HEK293 (cell line): ENCODE measurements around the gene LGR5.
A peak's percentile ranks its signal among the peaks of the same experiment; 100 is the strongest.

ENCODE experiments used
- MYNN ChIP-seq: fragments of 450-650 bp; formaldehyde crosslinking; IDR thresholded peaks from 2 replicates; pipeline ENCODE4 v1.5.1; 2016; ENCODE audit warnings: missing biosample characterization, missing genetic modification characterization, borderline replicate concordance
- OVOL3 ChIP-seq: fragments of 450-650 bp; formaldehyde crosslinking; IDR thresholded peaks from 2 replicates; pipeline ENCODE4 v1.5.1; 2016; ENCODE audit warnings: missing biosample characterization, missing genetic modification characterization
- PRDM1 ChIP-seq: fragments of 450-650 bp; formaldehyde crosslinking; IDR thresholded peaks from 2 replicates; pipeline ENCODE4; 2016; ENCODE audit warnings: missing biosample characterization, missing genetic modification characterization
- PRDM4 ChIP-seq: fragments of 450-650 bp; formaldehyde crosslinking; IDR thresholded peaks from 2 replicates; pipeline ENCODE4 v1.5.1; 2017; ENCODE audit warnings: missing biosample characterization, missing genetic modification characterization
- REPIN1 ChIP-seq: fragments of 450-650 bp; formaldehyde crosslinking; IDR thresholded peaks from 2 replicates; pipeline ENCODE4 v1.5.1; 2017; ENCODE audit warnings: missing biosample characterization, missing genetic modification characterization, low read depth
- TCF7L2 ChIP-seq: IDR thresholded peaks from 2 replicates; pipeline ENCODE4 v1.6.1; 2011; ENCODE audit warnings: low read depth, mild to moderate bottlenecking, inconsistent platforms, low read length, moderate library complexity, borderline replicate concordance
- ZBTB20 ChIP-seq: fragments of 450-650 bp; formaldehyde crosslinking; IDR thresholded peaks from 2 replicates; pipeline ENCODE4 v1.5.1; 2016; ENCODE audit warnings: missing biosample characterization, missing genetic modification characterization
- ZBTB8A ChIP-seq: fragments of 450-650 bp; formaldehyde crosslinking; IDR thresholded peaks from 2 replicates; pipeline ENCODE4 v1.5.1; 2016; ENCODE audit warnings: missing biosample characterization, missing genetic modification characterization
- ZEB2 ChIP-seq: fragments of 450-650 bp; formaldehyde crosslinking; IDR thresholded peaks from 2 replicates; pipeline ENCODE4 v1.5.1; 2016; ENCODE audit warnings: missing biosample characterization, missing genetic modification characterization
- ZFP3 ChIP-seq: fragments of 450-650 bp; formaldehyde crosslinking; IDR thresholded peaks from 2 replicates; pipeline ENCODE4 v1.5.1; 2016; ENCODE audit warnings: low read depth, missing biosample characterization, missing genetic modification characterization
- ZNF112 ChIP-seq: fragments of 450-650 bp; formaldehyde crosslinking; IDR thresholded peaks from 2 replicates; pipeline ENCODE4 v1.5.0; 2017; ENCODE audit warnings: missing biosample characterization, missing genetic modification characterization
- ZNF121 ChIP-seq: fragments of 450-650 bp; formaldehyde crosslinking; IDR thresholded peaks from 2 replicates; pipeline ENCODE4 v1.5.1; 2016; ENCODE audit warnings: missing biosample characterization, missing genetic modification characterization
- ZNF175 ChIP-seq: fragments of 450-650 bp; formaldehyde crosslinking; IDR thresholded peaks from 2 replicates; pipeline ENCODE4 v1.5.1; 2016; ENCODE audit warnings: missing biosample characterization, missing genetic modification characterization
- ZNF2 ChIP-seq: fragments of 450-650 bp; formaldehyde crosslinking; IDR thresholded peaks from 2 replicates; pipeline ENCODE4 v1.5.1; 2016; ENCODE audit warnings: missing biosample characterization, missing genetic modification characterization
- ZNF221 ChIP-seq: fragments of 450-650 bp; formaldehyde crosslinking; IDR thresholded peaks from 2 replicates; pipeline ENCODE4 v1.5.1; 2017; ENCODE audit warnings: missing biosample characterization, missing genetic modification characterization, borderline replicate concordance
- ZNF239 ChIP-seq: fragments of 450-650 bp; formaldehyde crosslinking; IDR thresholded peaks from 2 replicates; pipeline ENCODE4 v1.5.1; 2016; ENCODE audit warnings: missing biosample characterization, missing genetic modification characterization
- ZNF248 ChIP-seq: fragments of 450-650 bp; formaldehyde crosslinking; IDR thresholded peaks from 2 replicates; pipeline ENCODE4 v1.5.1; 2017; ENCODE audit warnings: missing biosample characterization, missing genetic modification characterization
- ZNF280D ChIP-seq: fragments of 450-650 bp; formaldehyde crosslinking; IDR thresholded peaks from 2 replicates; pipeline ENCODE4 v1.5.1; 2016; ENCODE audit warnings: missing biosample characterization, missing genetic modification characterization
- ZNF354C ChIP-seq: fragments of 450-650 bp; formaldehyde crosslinking; IDR thresholded peaks from 2 replicates; pipeline ENCODE4 v1.5.1; 2016; ENCODE audit warnings: missing biosample characterization, missing genetic modification characterization, low read depth, borderline replicate concordance
- ZNF366 ChIP-seq: fragments of 450-650 bp; formaldehyde crosslinking; conservative IDR thresholded peaks from 2 replicates; pipeline ENCODE4 v1.5.1; 2016; ENCODE audit warnings: missing biosample characterization, missing genetic modification characterization
- ZNF488 ChIP-seq: fragments of 450-650 bp; formaldehyde crosslinking; IDR thresholded peaks from 2 replicates; pipeline ENCODE4 v1.5.1; 2016; ENCODE audit warnings: missing biosample characterization, missing genetic modification characterization
- ZNF521 ChIP-seq: fragments of 450-650 bp; formaldehyde crosslinking; IDR thresholded peaks from 2 replicates; pipeline ENCODE4 v1.5.1; 2017; ENCODE audit warnings: missing biosample characterization, mild to moderate bottlenecking, missing genetic modification characterization
- ZNF596 ChIP-seq: fragments of 450-650 bp; IDR thresholded peaks from 2 replicates; pipeline ENCODE4 v1.5.0; 2018; ENCODE audit warnings: missing biosample characterization, mild to moderate bottlenecking, missing genetic modification characterization, moderate library complexity
- ZNF624 ChIP-seq: fragments of 450-650 bp; formaldehyde crosslinking; IDR thresholded peaks from 2 replicates; pipeline ENCODE4 v1.5.1; 2017; ENCODE audit warnings: missing biosample characterization, missing genetic modification characterization
- ZNF626 ChIP-seq: fragments of 450-650 bp; sonication (Bioruptor Pico); formaldehyde crosslinking; IDR thresholded peaks from 2 replicates; pipeline ENCODE4 v1.5.1; 2018; ENCODE audit warnings: missing biosample characterization, missing genetic modification characterization, inconsistent platforms
- ZNF629 ChIP-seq: fragments of 450-650 bp; formaldehyde crosslinking; IDR thresholded peaks from 2 replicates; pipeline ENCODE4 v1.5.1; 2017; ENCODE audit warnings: missing biosample characterization, missing genetic modification characterization
- ZNF658 ChIP-seq: fragments of 450-650 bp; formaldehyde crosslinking; IDR thresholded peaks from 2 replicates; pipeline ENCODE4; 2016; ENCODE audit warnings: missing biosample characterization, missing genetic modification characterization
- ZNF837 ChIP-seq: fragments of 450-650 bp; formaldehyde crosslinking; IDR thresholded peaks from 2 replicates; pipeline ENCODE4 v1.5.1; 2016; ENCODE audit warnings: missing biosample characterization, missing genetic modification characterization
- ZNF843 ChIP-seq: fragments of 450-650 bp; formaldehyde crosslinking; IDR thresholded peaks from 2 replicates; pipeline ENCODE4 v1.5.1; 2016; ENCODE audit warnings: missing biosample characterization, missing genetic modification characterization
- ZSCAN16 ChIP-seq: fragments of 450-650 bp; formaldehyde crosslinking; IDR thresholded peaks from 2 replicates; pipeline ENCODE4 v1.5.1; 2016; ENCODE audit warnings: missing biosample characterization, missing genetic modification characterization
- ZSCAN30 ChIP-seq: fragments of 450-650 bp; IDR thresholded peaks from 2 replicates; pipeline ENCODE4 v1.5.1; 2018; ENCODE audit warnings: missing biosample characterization, mild to moderate bottlenecking, missing genetic modification characterization, moderate library complexity
- TF ChIP-seq, protein P1 (sequence below): fragments of 450-650 bp; formaldehyde crosslinking; IDR thresholded peaks from 2 replicates; pipeline ENCODE4 v1.5.1; 2016; ENCODE audit warnings: missing biosample characterization, missing genetic modification characterization, borderline replicate concordance
- TF ChIP-seq, protein P2 (sequence below): fragments of 450-650 bp; formaldehyde crosslinking; IDR thresholded peaks from 2 replicates; pipeline ENCODE4 v1.5.1; 2017; ENCODE audit warnings: missing biosample characterization, missing genetic modification characterization

The LGR5 gene

GRCh38 chr12:71449373-71450070 lies 9.9 kb downstream of the LGR5 start (continued):
- TF ChIP-seq ZNF112 (tag by site-specific recombination) = no peak
- peak; percentile 58; the same call in 1 of the 2 replicates for TF ChIP-seq ZNF366 (tag by site-specific recombination)
- no peak for TF ChIP-seq ZNF488
- TF ChIP-seq ZNF280D = no peak
- no peak for TF ChIP-seq ZBTB20 (tag by site-specific recombination)
- no peak for TF ChIP-seq MYNN
- TF ChIP-seq PRDM4 = no peak
- TF ChIP-seq ZNF521 (tag by site-specific recombination) = no peak
- no peak for TF ChIP-seq ZSCAN16 (tag by site-specific recombination)
- TF ChIP-seq ZNF221 (tag by site-specific recombination) = no peak
- no peak for TF ChIP-seq ZFP3 (tag by site-specific recombination)
- TF ChIP-seq ZNF596 = no peak
- no peak for TF ChIP-seq ZNF624 (tag by site-specific recombination)
- peak; percentile 21; the same call in 1 of the 2 replicates for TF ChIP-seq ZNF629
- TF ChIP-seq ZNF121 (tag by site-specific recombination) = no peak
- TF ChIP-seq ZNF626 (tag by site-specific recombination) = no peak
- TF ChIP-seq, protein P1, sequence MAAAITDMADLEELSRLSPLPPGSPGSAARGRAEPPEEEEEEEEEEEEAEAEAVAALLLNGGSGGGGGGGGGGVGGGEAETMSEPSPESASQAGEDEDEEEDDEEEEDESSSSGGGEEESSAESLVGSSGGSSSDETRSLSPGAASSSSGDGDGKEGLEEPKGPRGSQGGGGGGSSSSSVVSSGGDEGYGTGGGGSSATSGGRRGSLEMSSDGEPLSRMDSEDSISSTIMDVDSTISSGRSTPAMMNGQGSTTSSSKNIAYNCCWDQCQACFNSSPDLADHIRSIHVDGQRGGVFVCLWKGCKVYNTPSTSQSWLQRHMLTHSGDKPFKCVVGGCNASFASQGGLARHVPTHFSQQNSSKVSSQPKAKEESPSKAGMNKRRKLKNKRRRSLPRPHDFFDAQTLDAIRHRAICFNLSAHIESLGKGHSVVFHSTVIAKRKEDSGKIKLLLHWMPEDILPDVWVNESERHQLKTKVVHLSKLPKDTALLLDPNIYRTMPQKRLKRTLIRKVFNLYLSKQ (tag by site-specific recombination) = no peak
- no peak for TF ChIP-seq ZNF2 (tag by site-specific recombination)
- TF ChIP-seq, protein P2, sequence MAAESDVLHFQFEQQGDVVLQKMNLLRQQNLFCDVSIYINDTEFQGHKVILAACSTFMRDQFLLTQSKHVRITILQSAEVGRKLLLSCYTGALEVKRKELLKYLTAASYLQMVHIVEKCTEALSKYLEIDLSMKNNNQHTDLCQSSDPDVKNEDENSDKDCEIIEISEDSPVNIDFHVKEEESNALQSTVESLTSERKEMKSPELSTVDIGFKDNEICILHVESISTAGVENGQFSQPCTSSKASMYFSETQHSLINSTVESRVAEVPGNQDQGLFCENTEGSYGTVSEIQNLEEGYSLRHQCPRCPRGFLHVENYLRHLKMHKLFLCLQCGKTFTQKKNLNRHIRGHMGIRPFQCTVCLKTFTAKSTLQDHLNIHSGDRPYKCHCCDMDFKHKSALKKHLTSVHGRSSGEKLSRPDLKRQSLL (tag by site-specific recombination) = no peak
- no peak for TF ChIP-seq TCF7L2
- TF ChIP-seq ZNF843 (tag by site-specific recombination) = peak; percentile 53; the same call in 1 of the 2 replicates
- no peak for TF ChIP-seq ZSCAN30
- no peak for TF ChIP-seq ZBTB8A
- no peak for TF ChIP-seq ZNF248
- TF ChIP-seq ZNF354C (tag by site-specific recombination) = no peak
- TF ChIP-seq ZNF239 (tag by site-specific recombination) = no peak
- TF ChIP-seq OVOL3 = no peak
- no peak for TF ChIP-seq ZNF175 (tag by site-specific recombination)
- no peak for TF ChIP-seq ZNF837 (tag by site-specific recombination)
- TF ChIP-seq REPIN1 (tag by site-specific recombination) = no peak
- no peak for TF ChIP-seq ZNF658 (tag by site-specific recombination)
- no peak for TF ChIP-seq PRDM1 (tag by site-specific recombination)
- TF ChIP-seq ZEB2 (tag by site-specific recombination) = peak; percentile 64; the same call in 1 of the 2 replicates
